Middle frontal gyrus (tissue), 1 donor: ENCODE data around the gene GATAD2B.
"Not testable (repeated sequence)": the region's sequence is repeated elsewhere in the genome, so short reads cannot be mapped to it uniquely, and the experiment has no call there.

Source experiments
- DNase-seq: peaks from one replicate; pipeline ENCODE4 v3.0.0-alpha.2; 2015; ENCODE audit warnings: low spot score; ENCODE audit errors: extremely low spot score

GATAD2B gene

GRCh38 chr1:153778824-153779519 lies 143.8 kb downstream of the GATAD2B start:
- DNase-seq: no peak

GRCh38 chr1:153778051-153778823 lies 144.5 kb downstream of the GATAD2B start:
- no peak for DNase-seq

- DNase-seq: no peak
Measured at GRCh38 chr1:153777648-153778047, 145.1 kb downstream of the GATAD2B start.

GRCh38 chr1:153776845-153777370 lies 145.9 kb downstream of the GATAD2B start:
- no peak for DNase-seq

GRCh38 chr1:153776352-153776751 lies 146.4 kb downstream of the GATAD2B start:
- DNase-seq: no peak

- DNase-seq: no peak
Measured at GRCh38 chr1:153775458-153776327, 147.1 kb downstream of the GATAD2B start.

- DNase-seq: no peak
Measured at GRCh38 chr1:153774780-153775457, 147.9 kb downstream of the GATAD2B start, which contains the start of gene SLC27A3. TSS of gene SLC27A3 (plus strand) at chr1:153775407. CDS start at chr1:153775498, 91 bp downstream.

GRCh38 chr1:153774026-153774595 lies 148.7 kb downstream of the GATAD2B start:
- DNase-seq: no peak

- DNase-seq: no peak
Measured at GRCh38 chr1:153773096-153773921, 149.5 kb downstream of the GATAD2B start.

GRCh38 chr1:153771841-153772593 lies 150.8 kb downstream of the GATAD2B start:
- no peak for DNase-seq

GRCh38 chr1:153771261-153771660 lies 151.5 kb downstream of the GATAD2B start:
- DNase-seq: no peak

- DNase-seq: no peak
Measured at GRCh38 chr1:153770797-153771196, 152.0 kb downstream of the GATAD2B start.

GRCh38 chr1:153769221-153769620 lies 153.6 kb downstream of the GATAD2B start:
- DNase-seq: no peak

GRCh38 chr1:153768316-153769181 lies 154.2 kb downstream of the GATAD2B start:
- no peak for DNase-seq

- DNase-seq: no peak
Measured at GRCh38 chr1:153767519-153767918, 155.3 kb downstream of the GATAD2B start.

- not testable (repeated sequence) for DNase-seq
Measured at GRCh38 chr1:153766663-153767062, 156.1 kb downstream of the GATAD2B start.

GRCh38 chr1:153764310-153764709 lies 158.5 kb downstream of the GATAD2B start:
- DNase-seq: no peak
